Tibial nerve (tissue), 4 donors: ENCODE data around the gene RHBG. TPM values are rescaled to one million over a fixed set of nuclear protein-coding genes. Genes with fewer than 3 reads are reported as not detected.

ENCODE experiments used
- DNase-seq, 2 donors: peaks; one replicate each; pipeline ENCODE4 v3.0.0-alpha.2; 2019; ENCODE audit warnings: low spot score in 2 of 2
- H3K27ac ChIP-seq, 4 donors: fragments of 200-600 bp; sonication (generic) in 3 of 4; one replicate each; pipeline ENCODE4 v1.5.1; 2017 to 2019; ENCODE audit warnings: mild to moderate bottlenecking in 1 of 4
- H3K27me3 ChIP-seq, 2 donors: fragments of 200-600 bp; sonication (generic) in 1 of 2; one replicate each; pipeline versions ENCODE4 v1.5.1 to v1.6.0; 2017 to 2019
- H3K36me3 ChIP-seq, 3 donors: fragments of 200-600 bp; sonication (generic); one replicate each; pipeline ENCODE4 v1.5.1; 2018 to 2019
- H3K4me1 ChIP-seq, 4 donors: fragments of 200-600 bp; sonication (generic) in 3 of 4; one replicate each; pipeline ENCODE4 v1.5.1; 2017 to 2019
- H3K4me3 ChIP-seq, 4 donors: fragments of 200-600 bp; sonication (generic) in 3 of 4; one replicate each; pipeline ENCODE4 v1.5.1; 2017 to 2019; ENCODE audit warnings: mild to moderate bottlenecking in 1 of 4, moderate library complexity in 1 of 4
- H3K9me3 ChIP-seq, 4 donors: fragments of 200-600 bp; sonication (generic) in 3 of 4; one replicate each; pipeline ENCODE4 v1.5.1; 2017 to 2019
- EP300 ChIP-seq, 2 donors: sonication (generic); formaldehyde crosslinking; IDR thresholded peaks; one replicate each; pipeline ENCODE4 v1.6.1; 2017; ENCODE audit warnings: antibody characterized with exemption in 2 of 2, mild to moderate bottlenecking in 1 of 2
- POLR2A ChIP-seq, 2 donors: fragments of 450-650 bp; IDR thresholded peaks; one replicate each; pipeline ENCODE4 v1.6.1; 2017; ENCODE audit warnings: antibody characterized with exemption in 2 of 2, mild to moderate bottlenecking in 2 of 2, moderate library complexity in 2 of 2
- WGBS, 2 donors: methylation state at CpG; one replicate each; pipeline ENCODE4 v1.1.5; 2018; 5-methylcytosine and 5-hydroxymethylcytosine counted together
- total RNA-seq, 4 donors: library from RNA; depleted of rRNA; stranded (reverse); fragments of >200 nt; gene quantifications; one replicate each; pipeline ENCODE4 v1.1.0, GENCODE V29; 2016
- TF ChIP-seq, protein P1 (sequence below), 5 experiments: fragments of 200-600 bp in 3 of 5; fragments of 450-650 bp in 2 of 5; sonication (generic) in 3 of 5; IDR thresholded peaks; one replicate each; pipeline ENCODE4 v1.5.1; 2016 to 2019; ENCODE audit warnings: antibody characterized with exemption in 5 of 5, mild to moderate bottlenecking in 3 of 5, moderate library complexity in 2 of 5

Gene RHBG
- total RNA-seq, 4 donors from 2014 or later, result not detected

DNA sequence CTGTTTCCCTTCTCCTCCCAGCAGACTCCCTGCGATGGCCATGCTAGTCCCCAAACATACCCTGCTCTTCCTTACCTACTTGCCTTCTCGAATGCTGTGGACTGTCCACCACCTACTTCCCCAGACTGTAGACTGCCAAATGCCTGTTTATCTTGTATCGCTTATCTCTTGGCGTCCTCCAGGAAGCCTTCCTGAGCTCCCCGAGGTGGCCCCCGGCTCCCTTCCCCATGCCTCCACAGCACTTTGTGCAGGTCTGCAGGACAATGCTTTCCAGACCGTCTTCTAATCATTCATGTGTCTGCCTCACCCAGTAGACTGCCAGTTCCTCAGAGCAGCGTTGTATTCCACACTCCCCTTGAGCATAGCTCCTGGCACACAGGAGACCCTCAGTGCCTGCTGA lies 41.7 kb downstream of the RHBG start:
- Histone ChIP-seq H3K27ac (no peak overlapping the region), H3K4me1 (no peaks in the 10 kb centered on the region), H3K27me3 (peaks cover 0 to 77% of the 10 kb centered on the region in 2 donors), H3K4me3 (no peak overlapping the region), H3K9me3 (no peaks in the 10 kb centered on the region), H3K36me3 (no peaks in the 10 kb centered on the region)
- WGBS, 2 donors, result 83 to 89% methylated on average over 8 of the region's 8 CpGs
- TF ChIP-seq EP300 (IDR thresholded peaks at IDR 0.05), result no peak
- TF ChIP-seq, protein P1, sequence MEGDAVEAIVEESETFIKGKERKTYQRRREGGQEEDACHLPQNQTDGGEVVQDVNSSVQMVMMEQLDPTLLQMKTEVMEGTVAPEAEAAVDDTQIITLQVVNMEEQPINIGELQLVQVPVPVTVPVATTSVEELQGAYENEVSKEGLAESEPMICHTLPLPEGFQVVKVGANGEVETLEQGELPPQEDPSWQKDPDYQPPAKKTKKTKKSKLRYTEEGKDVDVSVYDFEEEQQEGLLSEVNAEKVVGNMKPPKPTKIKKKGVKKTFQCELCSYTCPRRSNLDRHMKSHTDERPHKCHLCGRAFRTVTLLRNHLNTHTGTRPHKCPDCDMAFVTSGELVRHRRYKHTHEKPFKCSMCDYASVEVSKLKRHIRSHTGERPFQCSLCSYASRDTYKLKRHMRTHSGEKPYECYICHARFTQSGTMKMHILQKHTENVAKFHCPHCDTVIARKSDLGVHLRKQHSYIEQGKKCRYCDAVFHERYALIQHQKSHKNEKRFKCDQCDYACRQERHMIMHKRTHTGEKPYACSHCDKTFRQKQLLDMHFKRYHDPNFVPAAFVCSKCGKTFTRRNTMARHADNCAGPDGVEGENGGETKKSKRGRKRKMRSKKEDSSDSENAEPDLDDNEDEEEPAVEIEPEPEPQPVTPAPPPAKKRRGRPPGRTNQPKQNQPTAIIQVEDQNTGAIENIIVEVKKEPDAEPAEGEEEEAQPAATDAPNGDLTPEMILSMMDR (IDR thresholded peaks at IDR 0.05), result no peak
- no peak for TF ChIP-seq POLR2A (IDR thresholded peaks at IDR 0.05)
- DNase-seq, result no peak

DNA sequence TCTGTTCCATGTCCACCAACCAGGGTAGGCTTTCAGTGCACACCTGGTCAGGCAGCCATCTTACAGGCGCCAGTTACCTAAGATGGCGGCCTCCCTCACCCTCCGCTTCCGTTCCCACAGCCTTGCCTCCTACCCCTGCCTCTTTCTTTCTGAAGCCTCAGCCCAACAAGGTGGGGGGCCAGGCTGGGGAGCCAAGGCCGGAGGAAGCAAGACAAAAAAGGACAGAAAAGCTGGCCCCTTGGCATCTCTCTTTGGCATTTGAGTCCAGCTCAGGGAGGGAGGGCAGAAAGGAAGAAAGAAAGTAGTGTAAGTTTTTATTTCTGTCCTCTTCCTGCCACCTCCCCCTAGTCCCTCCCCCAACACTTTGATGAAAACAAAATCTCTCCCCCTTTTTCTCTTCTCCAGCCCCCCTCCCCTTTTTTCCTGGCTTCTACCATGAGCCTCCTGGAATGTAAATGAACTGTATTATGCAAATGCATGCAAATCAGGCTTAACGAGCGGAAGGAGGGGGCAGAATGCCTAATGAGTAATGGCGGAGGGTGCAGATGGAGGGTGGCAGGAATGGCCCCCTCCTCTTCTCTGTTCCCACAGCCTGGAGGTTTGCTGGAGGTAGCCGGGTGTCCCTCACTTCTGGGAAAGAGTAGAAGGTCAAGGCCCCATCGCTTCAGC lies 43.8 kb downstream of the RHBG start:
- WGBS, 2 donors, result 69 to 71% methylated on average over 10 of the region's 10 CpGs
- no peak for DNase-seq
- H3K27me3 ChIP-seq, result peaks cover 0 to 77% of the 10 kb centered on the region in 2 donors
- H3K27ac ChIP-seq, result no peak overlapping the region
- TF ChIP-seq, protein P1 (IDR thresholded peaks at IDR 0.05), result no peak
- TF ChIP-seq EP300 (IDR thresholded peaks at IDR 0.05) (no peak), POLR2A (IDR thresholded peaks at IDR 0.05) (no peak)
- H3K4me3 ChIP-seq, result no peak overlapping the region
- H3K9me3 ChIP-seq, result no peaks in the 10 kb centered on the region
- no peaks in the 10 kb centered on the region for H3K4me1 ChIP-seq
- no peaks in the 10 kb centered on the region for H3K36me3 ChIP-seq

DNA sequence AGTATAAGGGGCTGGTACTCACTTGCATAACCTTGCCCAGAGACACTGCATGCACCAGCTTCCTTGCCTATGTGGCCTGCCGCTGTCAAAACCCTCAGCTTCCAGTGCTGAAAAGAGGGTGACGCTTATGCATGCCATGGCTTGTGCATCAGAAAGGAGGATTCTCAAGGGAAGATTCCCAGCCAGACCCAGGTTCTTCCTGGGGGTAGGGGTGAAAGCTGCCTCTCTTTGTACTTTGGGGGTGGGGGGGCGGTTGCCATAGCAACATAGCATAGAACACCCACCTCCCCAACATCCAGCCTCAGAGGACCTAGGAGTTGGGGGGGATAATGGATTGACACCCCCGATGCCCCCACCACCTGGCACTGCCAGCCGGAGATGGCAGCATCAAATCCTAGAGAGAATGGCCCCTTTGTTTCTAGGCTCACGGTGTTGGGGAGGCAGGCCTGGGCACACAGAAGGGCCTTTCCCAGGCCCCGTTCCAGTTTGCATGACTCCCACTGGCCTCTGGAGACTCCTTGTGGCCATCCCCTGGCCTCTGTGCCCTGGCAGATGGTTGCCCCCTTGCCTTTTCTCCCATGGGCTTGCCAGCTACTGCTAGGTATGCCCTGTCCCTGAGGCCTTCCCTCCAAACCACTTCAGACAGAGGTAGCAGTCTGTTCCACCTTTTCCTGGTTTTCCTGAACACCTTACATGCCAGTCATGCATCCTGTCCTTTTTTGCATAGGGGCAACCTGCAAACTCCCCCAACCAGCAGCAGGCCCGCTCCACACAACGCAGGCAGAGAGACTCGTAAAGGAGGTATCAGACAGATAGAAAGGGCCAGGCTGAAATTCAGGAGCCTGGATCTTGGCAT lies 44.6 kb downstream of the RHBG start:
- H3K36me3 ChIP-seq, result no peaks in the 10 kb centered on the region

DNA sequence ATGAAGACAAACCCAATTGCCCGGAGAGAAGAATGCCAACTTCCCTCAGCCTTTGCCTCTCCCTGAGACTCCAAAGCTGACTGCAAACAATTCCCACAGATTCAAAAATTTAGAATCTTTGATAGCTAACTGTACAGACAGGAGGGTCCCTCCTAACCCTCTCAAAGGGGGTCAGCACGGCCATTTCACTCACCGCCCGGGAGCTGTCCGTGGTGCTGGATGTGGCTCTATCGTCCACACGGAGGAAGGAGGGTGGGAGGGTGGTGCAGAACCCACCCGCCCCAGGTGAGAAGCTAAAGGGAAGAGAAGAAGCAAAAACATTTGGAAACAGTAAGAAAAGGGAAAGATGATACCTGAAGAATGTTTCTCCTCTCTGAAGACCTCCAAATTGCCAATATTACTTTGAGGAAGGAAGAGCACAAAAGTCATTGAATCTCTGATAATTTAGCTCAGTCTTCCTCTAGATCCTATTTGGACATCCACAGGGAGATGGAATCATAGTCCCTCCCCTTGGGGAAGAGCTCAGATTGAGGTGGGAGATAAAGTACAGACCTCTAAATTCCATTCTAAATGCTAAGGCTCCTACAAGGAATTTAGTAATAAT lies 45.6 kb downstream of the RHBG start:
- Histone ChIP-seq H3K27ac (no peak overlapping the region), H3K4me1 (no peaks in the 10 kb centered on the region), H3K36me3 (no peaks in the 10 kb centered on the region), H3K27me3 (peaks cover 0 to 82% of the 10 kb centered on the region in 2 donors), H3K4me3 (no peak overlapping the region), H3K9me3 (no peaks in the 10 kb centered on the region)
- no peak for DNase-seq
- TF ChIP-seq POLR2A (IDR thresholded peaks at IDR 0.05) (no peak), EP300 (IDR thresholded peaks at IDR 0.05) (no peak)
- TF ChIP-seq, protein P1 (IDR thresholded peaks at IDR 0.05), result no peak
- WGBS, 2 donors, result 13 to 15% methylated on average over 8 of the region's 8 CpGs

More for the DNA sequence above, 44.6 kb downstream of the RHBG start:
- TF ChIP-seq, protein P1 (IDR thresholded peaks at IDR 0.05), result no peak
- TF ChIP-seq POLR2A (IDR thresholded peaks at IDR 0.05) (no peak), EP300 (IDR thresholded peaks at IDR 0.05) (no peak)
- Histone ChIP-seq H3K9me3 (no peaks in the 10 kb centered on the region), H3K27ac (no peak overlapping the region), H3K4me3 (no peak overlapping the region), H3K4me1 (no peaks in the 10 kb centered on the region), H3K27me3 (peaks cover 0 to 77% of the 10 kb centered on the region in 2 donors)
- DNase-seq, result no peak
- 55 to 64% methylated on average over 10 of the region's 10 CpGs for WGBS, 2 donors
